A549 (cell line): ENCODE data around the gene OPCML. TPM values are rescaled to one million over a fixed set of nuclear protein-coding genes. Genes with fewer than 3 reads are reported as not detected.

Experiments
- ATAC-seq, 2 experiments: fragments of 200-7000 bp in 1 of 2; fragments of >200 bp in 1 of 2; cut with Nextera tagmentation in 1 of 2; cut with Tn5 transposase in 1 of 2; 3 replicates each; pipeline versions ENCODE4 v1.8.0 to v1.9.1; 2018 to 2020; ENCODE audit warnings: mild to moderate bottlenecking in 1 of 2, moderate library complexity in 1 of 2
- CTCF ChIA-PET: fragments of 300-600 bp; sonication (Branson Sonifier 250); formaldehyde crosslinking; extraction: SDS; loops from one replicate; lab custom pipeline; 2021; ENCODE audit warnings: antibody characterized with exemption, inconsistent platforms; lab: Yijun Ruan, JAX
- POLR2A ChIA-PET: fragments of 350-600 bp; formaldehyde crosslinking; extraction: SDS; loops from one replicate; lab custom pipeline; 2021; ENCODE audit warnings: antibody characterized with exemption, inconsistent platforms; lab: Yijun Ruan, JAX
- DNase-seq, 2 experiments: peaks; one replicate each; pipeline versions ENCODE4 v3.0.0 to v3.0.0-alpha.2; 2011 to 2016; ENCODE audit warnings: low read depth in 1 of 2, low spot score in 1 of 2
- FAIRE-seq: peaks from 2 replicates; lab custom pipeline; 2011; peaks lifted over from hg19 to GRCh38; lab: Jason Lieb, UNC
- H3K27ac ChIP-seq, 2 experiments: fragments of >200 bp; sonication (Bioruptor Twin); formaldehyde crosslinking; 3 replicates each; pipeline ENCODE4 v1.5.1; 2016 to 2017
- H3K4me1 ChIP-seq: fragments of >200 bp; sonication (Bioruptor Twin); formaldehyde crosslinking; 3 replicates; pipeline ENCODE4 v1.6.1; 2016
- H3K4me2 ChIP-seq: fragments of >200 bp; sonication (Bioruptor Twin); formaldehyde crosslinking; 3 replicates; pipeline ENCODE4 v1.6.1; 2016
- H3K4me3 ChIP-seq: fragments of >200 bp; sonication (Bioruptor Twin); formaldehyde crosslinking; 3 replicates; pipeline ENCODE4 v1.5.1; 2016
- H3K9me3 ChIP-seq: fragments of >200 bp; sonication (Bioruptor Twin); formaldehyde crosslinking; 3 replicates; pipeline ENCODE4 v1.6.1; 2016
- BHLHE40 ChIP-seq: IDR thresholded peaks from 2 replicates; pipeline ENCODE4 v1.6.1; 2012; ENCODE audit warnings: low read depth, low read length, inconsistent platforms
- CBX2 ChIP-seq: fragments of 200-600 bp; sonication (generic); IDR thresholded peaks from 2 replicates; pipeline ENCODE4 v1.6.1; 2016; ENCODE audit warnings: low read depth, mild to moderate bottlenecking, borderline replicate concordance
- CBX8 ChIP-seq: fragments of 200-600 bp; sonication (generic); IDR thresholded peaks from 2 replicates; pipeline ENCODE4 v1.6.1; 2016
- CEBPB ChIP-seq, 2 experiments: fragments of >200 bp in 1 of 2; sonication (Bioruptor Twin) in 1 of 2; formaldehyde crosslinking in 1 of 2; IDR thresholded peaks; 2 replicates each; pipeline ENCODE4 v1.6.1; 2012 to 2016
- CHD2 ChIP-seq: fragments of 150-350 bp; IDR thresholded peaks from 2 replicates; pipeline ENCODE4 v1.6.1; 2014; ENCODE audit warnings: low read length; ENCODE audit not compliant: partially characterized antibody
- CTCF ChIP-seq: fragments of >200 bp; sonication (Bioruptor Twin); formaldehyde crosslinking; IDR thresholded peaks from 3 replicates; pipeline ENCODE4 v1.5.1; 2016
- E2F6 ChIP-seq: IDR thresholded peaks from 2 replicates; pipeline ENCODE4 v1.6.1; 2012; ENCODE audit warnings: low read depth, borderline replicate concordance
- FOXS1 ChIP-seq: fragments of 250-450 bp; sonication (Bioruptor Pico); IDR thresholded peaks from 2 replicates; pipeline ENCODE4 v1.5.0; 2020; ENCODE audit warnings: mild to moderate bottlenecking, moderate library complexity
- HOXB13 ChIP-seq: fragments of 250-450 bp; sonication (Bioruptor Pico); IDR thresholded peaks from 2 replicates; pipeline ENCODE4 v1.5.0; 2020; ENCODE audit warnings: low read depth, mild to moderate bottlenecking, moderate library complexity
- JUN ChIP-seq, 2 experiments: fragments of >200 bp; sonication (Bioruptor Twin); formaldehyde crosslinking; IDR thresholded peaks; 2 replicates in 1 of 2; 3 replicates in 1 of 2; pipeline ENCODE4 v1.6.1; 2016 to 2017
- JUNB ChIP-seq: fragments of >200 bp; sonication (Bioruptor Twin); formaldehyde crosslinking; IDR thresholded peaks from 2 replicates; pipeline ENCODE4 v1.6.1; 2016
- KDM1A ChIP-seq: fragments of 200-600 bp; sonication (generic); IDR thresholded peaks from 2 replicates; pipeline ENCODE4 v1.6.1; 2016; ENCODE audit warnings: low read depth, mild to moderate bottlenecking
- MAFK ChIP-seq: fragments of 450-650 bp; IDR thresholded peaks from 2 replicates; pipeline ENCODE4 v1.6.1; 2014; ENCODE audit not compliant: partially characterized antibody
- MAX ChIP-seq: IDR thresholded peaks from 2 replicates; pipeline ENCODE4 v1.6.1; 2012
- MYC ChIP-seq: IDR thresholded peaks from 2 replicates; pipeline ENCODE4 v1.6.1; 2012; ENCODE audit warnings: mild to moderate bottlenecking, inconsistent platforms, low read length, improper control_type of control experiment, borderline replicate concordance
- PHF8 ChIP-seq: fragments of 200-600 bp; sonication (generic); IDR thresholded peaks from 2 replicates; pipeline ENCODE4 v1.6.1; 2016; ENCODE audit warnings: low read depth, mild to moderate bottlenecking, antibody characterized with exemption, moderate library complexity, borderline replicate concordance
- RCOR1 ChIP-seq: fragments of 150-350 bp; IDR thresholded peaks from 2 replicates; pipeline ENCODE4 v1.6.1; 2014; ENCODE audit warnings: antibody characterized with exemption, low read length, low read depth
- RNF2 ChIP-seq: fragments of 200-600 bp; sonication (generic); IDR thresholded peaks from 2 replicates; pipeline ENCODE4 v1.6.1; 2016; ENCODE audit warnings: low read depth, mild to moderate bottlenecking, antibody characterized with exemption, moderate library complexity, borderline replicate concordance
- TP53 ChIP-seq: fragments of 250-450 bp; sonication (Bioruptor Pico); IDR thresholded peaks from 2 replicates; pipeline ENCODE4 v1.5.0; 2021; ENCODE audit warnings: mild to moderate bottlenecking, moderate library complexity
- USF2 ChIP-seq: fragments of 450-650 bp; IDR thresholded peaks from 2 replicates; pipeline ENCODE4 v1.6.1; 2014; ENCODE audit warnings: antibody characterized with exemption
- ZFP36 ChIP-seq: fragments of 450-650 bp; IDR thresholded peaks from 2 replicates; pipeline ENCODE4 v1.6.1; 2014; ENCODE audit warnings: borderline replicate concordance; ENCODE audit not compliant: partially characterized antibody
- ZSCAN20 ChIP-seq: fragments of 250-450 bp; sonication (Bioruptor Pico); IDR thresholded peaks from 2 replicates; pipeline ENCODE4 v1.8.0; 2022; ENCODE audit warnings: mild to moderate bottlenecking, moderate library complexity
- WGBS: methylation state at CpG from one replicate; pipeline ENCODE4 v1.1.6; 2017; ENCODE audit errors: missing lambda C conversion rate; 5-methylcytosine and 5-hydroxymethylcytosine counted together
- polyA plus RNA-seq, 4 experiments: library from polyadenylated mRNA; depleted of rRNA in 3 of 4; stranded (reverse); fragments of >200 nt; fragmentation: RNase III in 1 of 4; extraction: RNeasy Plus Mini Kit Qiagen cat#74134 plus additional on column Dnase treatment in 1 of 4; gene quantifications; 2 replicates in 3 of 4; 3 replicates in 1 of 4; pipeline ENCODE4 v1.2.3, GENCODE V29; 2011 to 2017

Gene OPCML
- polyA plus RNA-seq, 2 of the 4 experiments (the other 2 are of a cell fraction): not detected

- Histone ChIP-seq H3K4me2 (no peak overlapping the region), H3K4me3 (no peak overlapping the region), H3K27ac (no peak overlapping the region), H3K9me3 (no peaks in the 10 kb centered on the region), H3K4me1 (no peaks in the 10 kb centered on the region)
- 8% methylated on average over 1 of the region's 1 CpG for WGBS
- CTCF ChIA-PET: no interaction called here
- TF ChIP-seq RCOR1: no peak
- no peak for TF ChIP-seq JUN (IDR thresholded peaks at IDR 0.05)
- TF ChIP-seq ZFP36: no peak
- no peak for TF ChIP-seq KDM1A
- no peak for TF ChIP-seq FOXS1 (CRISPR knock-in tag)
- TF ChIP-seq CTCF: no peak
- no peak for TF ChIP-seq HOXB13 (CRISPR knock-in tag)
- no peak for TF ChIP-seq E2F6
- no peak for TF ChIP-seq CBX8
- no peak for TF ChIP-seq USF2
- TF ChIP-seq MAX: no peak
- TF ChIP-seq CHD2: no peak
- no peak for TF ChIP-seq BHLHE40
- TF ChIP-seq RNF2: no peak
- TF ChIP-seq MAFK: no peak
- no peak for TF ChIP-seq ZSCAN20 (CRISPR knock-in tag)
- ATAC-seq: no peak
- FAIRE-seq: no peak
- no peak for DNase-seq
- POLR2A ChIA-PET: no interaction called here
Measured at GRCh38 chr11:132904091-132904490, 628.2 kb downstream of the OPCML start.

- POLR2A ChIA-PET: no interaction called here
- H3K4me3 ChIP-seq: no peak overlapping the region
Measured at GRCh38 chr11:132901638-132902471, 630.4 kb downstream of the OPCML start.

More at GRCh38 chr11:132901638-132902471, 630.4 kb downstream of the OPCML start:
- no peak for FAIRE-seq
- Histone ChIP-seq H3K4me2 (no peak overlapping the region), H3K9me3 (no peaks in the 10 kb centered on the region), H3K4me1 (no peaks in the 10 kb centered on the region), H3K27ac (no peak overlapping the region)
- 20% methylated on average over 14 of the region's 14 CpGs for WGBS
- DNase-seq: no peak
- ATAC-seq: no peak
- TF ChIP-seq CBX2 (no peak), TP53 (CRISPR knock-in tag) (no peak), MAX (no peak), MYC (no peak), RNF2 (no peak), FOXS1 (CRISPR knock-in tag) (no peak), PHF8 (no peak), JUNB (no peak), RCOR1 (no peak), CTCF (no peak), CEBPB (IDR thresholded peaks at IDR 0.05) (no peak)
- CTCF ChIA-PET: no interaction called here
